AG08396 (cell line): ENCODE results near the gene TRPM7.
"Not testable (repeated sequence)": the region's sequence is repeated elsewhere in the genome, so short reads cannot be mapped to it uniquely, and the experiment has no call there.

Experiments used
- DNase-seq: peaks from one replicate; pipeline ENCODE4 v3.0.0; 2012; ENCODE audit warnings: low spot score, mixed read lengths

Gene TRPM7

GRCh38 chr15:50655555-50655954, 31.0 kb downstream of the TRPM7 start:
- DNase-seq, result no peak

DNA sequence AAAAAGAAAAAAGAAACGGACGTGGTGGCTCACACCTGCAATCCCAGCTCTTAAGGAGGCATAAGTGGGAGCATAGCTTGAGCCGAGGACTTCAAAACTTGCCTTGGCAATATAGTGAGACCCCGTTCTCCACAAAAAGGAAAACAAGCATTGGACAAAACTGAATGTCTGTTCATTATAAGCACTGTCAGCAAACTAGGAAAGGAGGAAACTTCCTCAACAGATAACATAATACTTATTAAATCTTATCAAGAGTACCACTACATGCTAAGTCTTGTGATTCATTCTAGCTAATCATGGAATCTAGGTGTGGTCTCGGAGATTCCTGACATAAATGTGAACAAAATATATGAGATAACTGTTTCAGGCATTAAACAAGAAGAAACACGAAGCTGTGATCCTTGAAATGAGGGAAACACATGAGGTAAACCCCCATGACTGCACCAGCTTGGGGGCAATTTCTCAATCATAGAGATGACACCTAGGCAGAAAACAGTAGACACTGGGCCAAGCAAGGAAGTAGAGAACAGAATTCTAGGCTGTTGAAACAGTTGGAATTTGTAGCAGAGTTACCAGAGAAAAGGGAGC, 33.3 kb downstream of the TRPM7 start:
- DNase-seq, result no peak

- DNase-seq, result no peak
Measured at GRCh38 chr15:50652671-50653070, 33.9 kb downstream of the TRPM7 start.

- no peak for DNase-seq
Measured at GRCh38 chr15:50641318-50641717, 45.3 kb downstream of the TRPM7 start.

DNA sequence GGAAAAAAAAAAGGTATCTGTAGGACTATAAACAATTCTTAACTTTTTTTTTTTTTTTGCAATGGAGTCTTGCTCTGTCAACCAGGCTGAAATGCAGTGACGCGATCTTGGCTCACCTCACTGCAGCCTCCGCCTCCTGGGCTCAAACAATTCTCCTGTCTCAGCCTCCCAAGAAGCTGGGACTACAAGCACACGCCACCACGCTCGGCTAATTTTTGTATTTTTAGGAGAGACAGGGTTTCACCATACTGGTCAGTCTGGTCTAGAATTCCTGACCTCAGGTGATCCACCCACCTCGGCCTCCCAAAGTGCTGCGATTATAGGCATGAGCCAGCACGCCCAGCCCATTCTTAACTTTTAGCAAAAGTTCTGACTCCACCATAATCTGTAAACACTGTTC, 50.5 kb downstream of the TRPM7 start:
- no peak for DNase-seq

- DNase-seq, result no peak
Measured at GRCh38 chr15:50633653-50634052, 52.9 kb downstream of the TRPM7 start.

- DNase-seq, result no peak
Measured at GRCh38 chr15:50628421-50628820, 58.2 kb downstream of the TRPM7 start.

DNA sequence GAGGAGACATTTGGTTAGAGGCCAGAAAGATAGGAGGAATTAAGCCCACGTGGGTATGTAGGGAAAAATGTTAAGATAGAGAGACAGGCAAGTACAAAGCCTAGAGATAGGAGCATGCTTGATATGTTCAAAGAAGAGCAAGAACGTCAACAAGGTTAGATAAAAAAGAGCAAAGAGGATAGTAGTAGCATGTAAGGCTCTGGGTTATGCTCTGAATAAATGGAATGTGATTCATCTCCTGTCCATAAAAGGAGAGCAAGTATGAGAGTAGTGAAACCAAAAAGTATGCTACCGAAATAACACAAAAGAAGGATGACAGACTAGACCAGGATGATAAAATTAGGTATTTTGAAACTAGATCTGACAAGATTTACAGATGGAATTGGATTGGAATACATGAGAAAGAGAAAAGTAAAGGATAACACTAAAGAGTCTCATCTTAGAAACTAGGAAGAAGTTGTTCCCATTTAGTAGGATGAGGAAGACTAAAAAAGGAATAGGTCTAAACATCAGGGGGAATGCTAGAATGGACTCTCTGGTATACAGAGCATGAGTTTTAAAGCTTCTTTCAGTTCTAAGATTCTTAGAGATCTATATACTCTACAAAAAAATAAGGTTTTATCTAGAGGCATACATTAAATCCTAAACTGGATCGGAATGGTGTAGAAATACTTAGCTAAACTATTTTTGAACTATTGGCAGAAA, 59.1 kb downstream of the TRPM7 start:
- peak; percentile 27 for DNase-seq

- no peak for DNase-seq
Measured at GRCh38 chr15:50624616-50625168, 61.9 kb downstream of the TRPM7 start.

GRCh38 chr15:50622361-50622943, 64.1 kb downstream of the TRPM7 start:
- peak; percentile 7 for DNase-seq

GRCh38 chr15:50616960-50617359, 69.6 kb downstream of the TRPM7 start:
- not testable (repeated sequence) for DNase-seq

- DNase-seq, result not testable (repeated sequence)
Measured at GRCh38 chr15:50616554-50616953, 70.0 kb downstream of the TRPM7 start.

- no peak for DNase-seq
Measured at GRCh38 chr15:50613600-50613999, 73.0 kb downstream of the TRPM7 start.

- DNase-seq, result no peak
Measured at GRCh38 chr15:50607129-50607528, 79.5 kb downstream of the TRPM7 start.

DNA sequence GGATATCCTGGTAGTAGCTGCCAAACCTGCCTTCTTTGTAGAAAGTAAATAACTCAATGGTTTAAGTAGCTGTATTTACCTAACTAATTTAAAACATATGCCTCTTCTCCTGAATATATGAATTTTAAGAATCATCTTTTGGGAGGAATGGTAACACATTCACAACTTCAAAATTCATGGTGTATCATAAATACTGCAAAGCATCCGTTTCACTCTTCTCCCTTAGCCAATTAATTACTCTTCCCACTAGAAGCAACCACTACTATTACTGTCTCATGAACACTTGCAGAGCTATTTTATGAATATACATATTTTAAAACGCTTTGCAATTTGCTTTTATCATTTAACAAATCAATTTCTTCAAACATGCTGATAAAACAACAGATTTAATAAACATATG, 81.1 kb downstream of the TRPM7 start:
- no peak for DNase-seq

- DNase-seq, result not testable (repeated sequence)
Measured at GRCh38 chr15:50602028-50602427, 84.6 kb downstream of the TRPM7 start.

- DNase-seq, result no peak
Measured at GRCh38 chr15:50594311-50594710, 92.3 kb downstream of the TRPM7 start.

DNA sequence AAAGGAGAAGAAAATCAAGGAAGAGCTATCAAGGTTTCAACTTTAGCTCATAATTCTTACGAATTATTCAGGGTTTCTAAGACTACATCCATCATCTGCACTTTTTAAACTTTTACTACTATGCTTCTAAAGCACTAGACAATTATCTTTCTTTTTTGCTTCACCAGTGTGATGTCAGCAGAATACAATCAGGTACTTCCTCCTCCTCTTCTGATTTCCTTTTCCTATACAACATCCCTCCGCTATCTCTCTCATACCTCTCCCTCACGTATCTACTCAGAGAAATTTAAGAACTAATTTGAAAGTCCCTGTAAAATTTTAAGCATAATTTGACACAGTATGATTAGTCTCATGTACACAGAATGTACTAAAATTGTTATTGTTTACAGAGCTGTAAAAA, 92.8 kb downstream of the TRPM7 start:
- DNase-seq, result no peak

GRCh38 chr15:50590288-50590687, 96.3 kb downstream of the TRPM7 start:
- DNase-seq, result no peak

- no peak for DNase-seq
Measured at GRCh38 chr15:50577492-50577891, 109.1 kb downstream of the TRPM7 start.

DNA sequence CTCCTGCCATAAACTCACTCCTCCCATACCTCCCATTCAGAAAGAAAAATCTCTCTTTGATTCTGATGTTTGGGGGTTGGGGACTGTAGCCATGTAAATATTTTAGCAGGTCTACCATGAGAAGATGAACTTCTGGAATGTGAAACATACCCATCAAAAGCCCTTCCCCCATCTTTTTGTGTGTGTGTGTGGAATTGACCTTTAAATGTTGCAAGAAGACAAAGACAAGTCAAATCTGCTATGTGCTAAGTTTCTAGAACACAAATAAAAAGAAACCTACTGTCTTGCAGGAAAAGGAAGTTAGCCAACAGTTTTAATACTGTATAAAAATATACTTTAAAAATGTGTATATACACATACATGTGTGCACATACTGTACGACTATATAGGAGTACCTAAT, 110.4 kb downstream of the TRPM7 start:
- no peak for DNase-seq

DNA sequence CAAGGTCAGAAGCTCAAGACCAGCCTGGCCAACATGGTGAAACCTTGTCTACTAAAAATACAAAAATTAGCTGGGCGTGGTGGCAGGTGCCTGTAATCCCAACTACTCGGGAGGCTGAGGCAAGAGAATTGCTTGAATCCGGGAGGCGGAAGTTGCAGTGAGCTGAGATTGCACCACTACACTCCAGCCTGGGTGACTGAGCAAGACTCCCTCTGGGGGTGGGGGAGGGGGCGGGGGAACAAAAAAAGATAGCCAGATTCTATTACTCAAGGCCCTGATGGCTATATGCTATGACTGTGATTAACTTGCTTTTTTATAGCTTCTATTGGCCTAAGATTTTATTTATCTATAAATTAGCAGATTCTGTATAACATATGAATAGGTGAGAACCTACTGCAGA, 112.8 kb downstream of the TRPM7 start:
- not testable (repeated sequence) for DNase-seq

- no peak for DNase-seq
Measured at GRCh38 chr15:50563756-50564155, 122.8 kb downstream of the TRPM7 start.
